K562 (cell line): ENCODE results near the gene ZSCAN12. TPM values are rescaled to one million over a fixed set of nuclear protein-coding genes. Genes with fewer than 3 reads are reported as not detected.

ENCODE experiments used
- C11orf30 ChIP-seq: fragments of 450-650 bp; IDR thresholded peaks from 2 replicates; pipeline ENCODE4 v1.6.1; 2016; ENCODE audit warnings: low read depth, mild to moderate bottlenecking
- CBFA2T3 ChIP-seq: fragments of 450-650 bp; IDR thresholded peaks from 2 replicates; pipeline ENCODE4 v1.6.1; 2017
- DACH1 ChIP-seq: fragments of 450-650 bp; IDR thresholded peaks from 2 replicates; pipeline ENCODE4 v1.6.1; 2018; ENCODE audit not compliant: partially characterized antibody
- HOMEZ ChIP-seq: fragments of 250-450 bp; sonication (Bioruptor Pico); IDR thresholded peaks from 2 replicates; pipeline ENCODE4 v1.4.0; 2020; ENCODE audit warnings: mild to moderate bottlenecking, moderate library complexity
- L3MBTL2 ChIP-seq: fragments of 450-650 bp; IDR thresholded peaks from 2 replicates; pipeline ENCODE4 v1.6.1; 2016; ENCODE audit warnings: mild to moderate bottlenecking, moderate library complexity
- NONO ChIP-seq, 2 experiments: fragments of 200-400 bp in 1 of 2; fragments of 450-650 bp in 1 of 2; formaldehyde crosslinking in 1 of 2; IDR thresholded peaks; 2 replicates each; pipeline ENCODE4 v1.6.1; 2017; ENCODE audit warnings: low read depth in 2 of 2, mild to moderate bottlenecking in 2 of 2, moderate library complexity in 2 of 2, low read length in 1 of 2
- NR2C1 ChIP-seq, 2 experiments: fragments of 450-650 bp; IDR thresholded peaks; 2 replicates each; pipeline ENCODE4 v1.6.1; 2017; ENCODE audit warnings: mild to moderate bottlenecking in 2 of 2, antibody characterized with exemption in 1 of 2, inconsistent platforms in 1 of 2, missing compliant biosample characterization in 1 of 2, missing genetic modification characterization in 1 of 2
- NR3C1 ChIP-seq: sonication (generic); formaldehyde crosslinking; IDR thresholded peaks from 2 replicates; pipeline ENCODE4 v1.8.1; 2022; ENCODE audit warnings: missing genetic modification reagents
- PREB ChIP-seq: sonication (generic); formaldehyde crosslinking; IDR thresholded peaks from 2 replicates; pipeline ENCODE4 v1.8.1; 2023; ENCODE audit warnings: mild to moderate bottlenecking, missing genetic modification reagents
- ZC3H4 ChIP-seq: sonication (generic); formaldehyde crosslinking; IDR thresholded peaks from 2 replicates; pipeline ENCODE4 v1.9.0; 2021; ENCODE audit warnings: missing genetic modification reagents, borderline replicate concordance
- ZKSCAN3 ChIP-seq: fragments of 250-450 bp; sonication (Bioruptor Pico); IDR thresholded peaks from 2 replicates; pipeline ENCODE4 v1.4.0; 2020
- ZNF134 ChIP-seq: fragments of 250-450 bp; sonication (Bioruptor Pico); conservative IDR thresholded peaks from 2 replicates; pipeline ENCODE4 v1.4.0; 2020
- ZNF224 ChIP-seq: sonication (generic); formaldehyde crosslinking; IDR thresholded peaks from 2 replicates; pipeline ENCODE4 v1.8.0; 2022; ENCODE audit warnings: mild to moderate bottlenecking, missing genetic modification reagents
- polyA plus RNA-seq, 8 experiments: library from polyadenylated mRNA; depleted of rRNA in 4 of 8; stranded (reverse) in 5 of 8; unstranded in 3 of 8; fragments of >200 nt; fragmentation: Nextera tagmentation in 2 of 8; fragmentation: Illumina TruSeq in 1 of 8; extraction: Ambion mirVana in 2 of 8; extraction: Trizol in 1 of 8; gene quantifications; 2 replicates each; pipeline versions ENCODE4 v1.2.1 to v1.2.3, GENCODE V29; 2011 to 2014; ENCODE audit warnings: inconsistent platforms in 1 of 8, missing spikeins in 1 of 8
- total RNA-seq, 7 experiments: library from RNA; depleted of rRNA in 6 of 7; stranded (reverse); fragments of >200 nt in 6 of 7; fragmentation: Illumina TruSeq in 2 of 7; extraction: Trizol in 2 of 7; gene quantifications; 2 replicates each; pipeline versions ENCODE4 v1.2.1 to v1.2.3, GENCODE V29; 2011 to 2021; ENCODE audit warnings: low replicate concordance in 1 of 7
- TF ChIP-seq, protein P1 (sequence below), 3 experiments: fragments of 200-800 bp in 1 of 3; sonication (Bioruptor generic) in 1 of 3; sonication (generic) in 1 of 3; formaldehyde crosslinking in 1 of 3; IDR thresholded peaks; 2 replicates each; pipeline versions ENCODE4 v1.6.1 to v1.8.0; 2016 to 2022; ENCODE audit warnings: mild to moderate bottlenecking in 2 of 3, missing compliant biosample characterization in 2 of 3, missing genetic modification characterization in 2 of 3, missing genetic modification reagents in 1 of 3
- TF ChIP-seq, protein P2 (sequence below): fragments of 450-650 bp; formaldehyde crosslinking; IDR thresholded peaks from 2 replicates; pipeline ENCODE4 v1.4.0; 2022; ENCODE audit warnings: mild to moderate bottlenecking, moderate library complexity
- TF ChIP-seq, protein P3 (sequence below): sonication (generic); formaldehyde crosslinking; IDR thresholded peaks from 2 replicates; pipeline ENCODE4 v1.8.1; 2022; ENCODE audit warnings: missing genetic modification reagents
- TF ChIP-seq, protein P4 (sequence below), 2 experiments: IDR thresholded peaks; 2 replicates each; pipeline ENCODE4 v1.6.1; 2011; ENCODE audit warnings: borderline replicate concordance in 1 of 2, control low read depth in 1 of 2, low read depth in 1 of 2, low read length in 1 of 2, mild to moderate bottlenecking in 1 of 2, mixed read lengths in 1 of 2, moderate library complexity in 1 of 2; ENCODE audit not compliant: insufficient read depth in 1 of 2, insufficient read length in 1 of 2, poor library complexity in 1 of 2, severe bottlenecking in 1 of 2; ENCODE audit errors: extremely low read depth in 1 of 2

The ZSCAN12 gene
- total and polyA plus RNA-seq, 9 of the 15 experiments (the other 6 are each of a cell fraction or from before 2014, with no cell fraction given): 2.5 to 19.6 (median 12.5) TPM

DNA sequence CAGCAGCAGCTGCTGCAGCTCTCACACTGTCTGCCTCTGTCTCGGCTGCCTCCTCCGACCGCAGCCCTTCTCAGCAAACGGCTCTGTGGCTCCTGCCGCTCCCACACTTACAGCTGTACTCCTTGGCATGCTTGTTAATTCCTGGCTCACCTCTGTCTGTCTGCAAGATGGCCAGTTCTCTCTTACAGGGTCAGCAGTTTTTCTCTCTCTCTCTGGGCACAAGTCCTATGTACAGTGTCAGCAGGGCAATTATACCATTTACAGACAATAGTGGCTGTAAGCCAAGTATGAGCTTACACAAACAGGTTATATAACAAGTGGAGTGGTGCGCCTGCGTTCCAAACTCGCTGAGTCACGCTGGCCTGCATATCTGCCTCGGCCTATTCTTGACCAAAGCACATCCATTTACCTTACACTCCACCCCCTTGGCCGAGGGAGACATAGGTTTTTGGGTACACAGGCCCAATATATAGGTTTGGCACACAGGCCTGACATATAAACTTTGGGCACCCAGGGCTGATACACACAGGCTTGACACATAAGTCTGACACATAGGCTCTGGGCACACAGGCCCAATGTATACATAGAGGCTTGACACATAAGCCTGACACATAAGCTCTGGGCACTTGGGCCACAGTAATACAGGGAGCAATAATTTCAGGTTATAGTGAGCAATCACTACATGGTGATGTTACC, 45.4 kb downstream of the ZSCAN12 start (continued):
- peak; percentile 75 for TF ChIP-seq L3MBTL2
- peak; percentile 52 for TF ChIP-seq CBFA2T3
- TF ChIP-seq, protein P1, sequence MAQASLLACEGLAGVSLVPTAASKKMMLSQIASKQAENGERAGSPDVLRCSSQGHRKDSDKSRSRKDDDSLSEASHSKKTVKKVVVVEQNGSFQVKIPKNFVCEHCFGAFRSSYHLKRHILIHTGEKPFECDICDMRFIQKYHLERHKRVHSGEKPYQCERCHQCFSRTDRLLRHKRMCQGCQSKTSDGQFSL (CRISPR knock-in tag; IDR thresholded peaks at IDR 0.05): no peak
- TF ChIP-seq, protein P1 (tag; IDR thresholded peaks at IDR 0.05): peak in 1 of 2 experiments; percentile 98; a peak in 2 of 4 replicates
- TF ChIP-seq ZNF134 (CRISPR knock-in tag): peak; percentile 86
- TF ChIP-seq HOMEZ (CRISPR knock-in tag): peak; percentile 92
- TF ChIP-seq, protein P2, sequence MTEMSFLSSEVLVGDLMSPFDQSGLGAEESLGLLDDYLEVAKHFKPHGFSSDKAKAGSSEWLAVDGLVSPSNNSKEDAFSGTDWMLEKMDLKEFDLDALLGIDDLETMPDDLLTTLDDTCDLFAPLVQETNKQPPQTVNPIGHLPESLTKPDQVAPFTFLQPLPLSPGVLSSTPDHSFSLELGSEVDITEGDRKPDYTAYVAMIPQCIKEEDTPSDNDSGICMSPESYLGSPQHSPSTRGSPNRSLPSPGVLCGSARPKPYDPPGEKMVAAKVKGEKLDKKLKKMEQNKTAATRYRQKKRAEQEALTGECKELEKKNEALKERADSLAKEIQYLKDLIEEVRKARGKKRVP: peak; percentile 96
- TF ChIP-seq C11orf30: peak; percentile 97
- peak; percentile 81; the same call in 1 of the 2 replicates for TF ChIP-seq ZKSCAN3 (CRISPR knock-in tag)
- TF ChIP-seq ZC3H4 (CRISPR knock-in tag): peak; percentile 66; the same call in 1 of the 2 replicates
- peak in 1 of 2 experiments; percentile 5; a peak in 1 of 4 replicates for TF ChIP-seq NONO (IDR thresholded peaks at IDR 0.05; ENCODE audit: low read depth in 2 of 2, low read length in 1 of 2)
- no peak for TF ChIP-seq NR2C1 (IDR thresholded peaks at IDR 0.05)
- peak; percentile 97 for TF ChIP-seq NR2C1 (tag; IDR thresholded peaks at IDR 0.05)
- TF ChIP-seq PREB: no peak
- TF ChIP-seq ZNF224 (CRISPR knock-in tag): no peak
- TF ChIP-seq DACH1: peak; percentile 33
- TF ChIP-seq NR3C1 (CRISPR knock-in tag): no peak
- TF ChIP-seq, protein P3, sequence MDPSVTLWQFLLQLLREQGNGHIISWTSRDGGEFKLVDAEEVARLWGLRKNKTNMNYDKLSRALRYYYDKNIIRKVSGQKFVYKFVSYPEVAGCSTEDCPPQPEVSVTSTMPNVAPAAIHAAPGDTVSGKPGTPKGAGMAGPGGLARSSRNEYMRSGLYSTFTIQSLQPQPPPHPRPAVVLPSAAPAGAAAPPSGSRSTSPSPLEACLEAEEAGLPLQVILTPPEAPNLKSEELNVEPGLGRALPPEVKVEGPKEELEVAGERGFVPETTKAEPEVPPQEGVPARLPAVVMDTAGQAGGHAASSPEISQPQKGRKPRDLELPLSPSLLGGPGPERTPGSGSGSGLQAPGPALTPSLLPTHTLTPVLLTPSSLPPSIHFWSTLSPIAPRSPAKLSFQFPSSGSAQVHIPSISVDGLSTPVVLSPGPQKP (CRISPR knock-in tag): no peak
- TF ChIP-seq, protein P4, sequence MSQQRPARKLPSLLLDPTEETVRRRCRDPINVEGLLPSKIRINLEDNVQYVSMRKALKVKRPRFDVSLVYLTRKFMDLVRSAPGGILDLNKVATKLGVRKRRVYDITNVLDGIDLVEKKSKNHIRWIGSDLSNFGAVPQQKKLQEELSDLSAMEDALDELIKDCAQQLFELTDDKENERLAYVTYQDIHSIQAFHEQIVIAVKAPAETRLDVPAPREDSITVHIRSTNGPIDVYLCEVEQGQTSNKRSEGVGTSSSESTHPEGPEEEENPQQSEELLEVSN (IDR thresholded peaks at IDR 0.05; ENCODE audit: borderline replicate concordance in 1 of 2, extremely low read depth in 1 of 2, insufficient read depth in 1 of 2, insufficient read length in 1 of 2, low read depth in 1 of 2, low read length in 1 of 2, poor library complexity in 1 of 2, severe bottlenecking in 1 of 2): no peak
